T follicular helper cell (primary cell): ENCODE data around the gene EXOC3L2.
"Not testable (repeated sequence)": the region's sequence is repeated elsewhere in the genome, so short reads cannot be mapped to it uniquely, and the experiment has no call there.

ENCODE experiments used
- DNase-seq: peaks from one replicate; pipeline ENCODE4 v3.0.0-alpha.2; 2020; ENCODE audit warnings: low read depth

Gene EXOC3L2

DNA sequence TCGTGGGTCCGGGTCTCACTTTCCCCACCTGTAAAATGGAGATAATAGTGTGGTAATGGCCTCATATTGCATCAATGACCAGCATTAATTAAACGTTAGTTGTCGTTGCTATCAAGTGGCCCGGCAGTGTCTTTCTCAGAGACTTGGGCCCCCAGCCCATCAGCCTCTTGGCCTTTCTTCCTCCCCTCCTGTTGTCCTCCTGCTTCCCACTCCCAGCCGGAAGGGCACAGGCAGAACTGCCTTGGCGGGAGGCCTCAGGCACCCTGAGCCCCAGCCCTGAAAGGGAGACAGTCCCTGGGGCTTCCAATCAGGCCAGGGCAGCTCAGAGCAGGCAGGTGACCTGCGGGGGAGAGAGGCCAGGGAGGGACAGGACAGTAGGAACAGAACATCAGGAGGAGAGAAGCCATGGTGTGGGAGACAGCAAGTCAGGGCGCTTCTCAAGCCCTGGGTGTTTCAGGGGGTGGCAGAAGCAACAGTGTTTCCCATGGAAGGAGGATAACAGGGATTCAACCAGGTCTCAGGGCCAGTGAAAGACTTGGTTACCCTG, 10.5 kb upstream of the EXOC3L2 start:
- DNase-seq, result no peak

GRCh38 chr19:45254044-45254531, 8.9 kb upstream of the EXOC3L2 start:
- DNase-seq, result no peak

DNA sequence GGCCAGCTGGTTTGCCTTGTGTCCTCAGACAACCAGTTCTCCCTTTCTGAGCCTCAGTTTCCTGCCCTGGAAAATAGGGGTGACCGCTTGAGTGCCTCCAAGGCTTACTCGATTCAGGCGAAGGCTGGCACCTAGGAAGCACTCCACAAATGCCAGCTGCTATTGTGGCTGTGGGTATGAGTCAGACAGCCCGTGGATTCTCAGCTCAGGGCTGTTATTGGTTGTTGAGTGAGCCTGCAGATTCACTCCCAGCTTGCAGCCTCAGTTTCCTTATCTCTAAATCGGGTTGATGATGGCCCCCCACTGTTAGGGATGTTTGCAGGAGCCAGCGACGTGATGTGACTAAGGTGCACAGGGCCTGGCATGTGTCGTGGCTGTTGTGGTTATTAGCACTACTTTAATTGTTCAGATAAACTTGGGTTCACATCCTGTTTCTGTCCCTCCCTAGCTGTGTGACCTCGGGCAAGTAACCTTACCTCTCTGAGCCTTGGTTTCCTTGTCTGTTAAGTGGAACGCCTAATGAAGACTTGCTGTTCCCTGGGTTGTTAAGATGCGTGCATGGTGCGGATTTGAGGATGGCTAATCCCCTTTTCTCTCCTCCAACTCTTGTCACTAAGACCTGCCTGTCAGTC, 8.3 kb upstream of the EXOC3L2 start:
- DNase-seq, result no peak

DNA sequence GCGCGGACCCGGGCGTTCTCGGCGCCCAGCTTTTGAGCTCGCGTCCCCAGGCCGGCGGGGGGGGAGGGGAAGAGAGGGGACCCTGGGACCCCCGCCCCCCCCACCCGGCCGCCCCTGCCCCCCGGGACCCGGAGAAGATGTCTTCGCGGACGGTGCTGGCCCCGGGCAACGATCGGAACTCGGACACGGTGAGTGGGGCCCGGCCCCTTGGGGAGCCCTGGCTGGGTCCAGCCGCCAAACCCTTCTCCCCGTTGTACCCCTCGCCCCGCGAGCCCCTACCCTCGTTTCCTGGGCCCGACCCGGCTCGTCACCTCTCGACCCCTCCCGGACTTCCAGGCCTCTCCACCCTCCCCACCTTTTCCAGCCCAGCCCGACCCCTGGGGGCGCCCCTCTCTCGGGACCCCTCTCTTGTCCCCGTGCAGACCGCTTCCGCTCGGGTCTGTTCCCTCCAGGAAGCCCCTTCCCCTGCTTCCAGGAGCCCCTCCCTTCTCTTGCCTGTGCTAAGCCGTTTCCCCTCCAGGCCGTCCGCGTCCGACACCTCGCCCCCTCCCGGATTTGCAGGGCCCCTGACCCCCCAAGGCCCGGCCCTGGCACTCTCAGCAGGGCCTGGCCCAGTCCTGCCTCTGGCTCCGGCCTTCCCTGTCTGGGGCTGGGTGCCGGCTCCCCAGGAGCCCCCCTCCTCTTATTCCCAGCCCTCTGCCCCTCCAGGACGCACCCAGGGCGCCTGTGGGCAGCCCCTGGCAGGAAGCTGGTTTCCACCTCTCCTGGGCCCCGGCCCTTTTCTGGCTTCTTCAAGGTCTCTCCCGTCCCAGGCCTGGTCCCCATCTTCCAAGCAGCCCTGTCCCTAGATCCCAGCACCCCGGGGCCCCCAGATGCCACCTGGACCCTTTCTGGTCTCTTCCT, 6.5 kb upstream of the EXOC3L2 start:
- no peak for DNase-seq

GRCh38 chr19:45250832-45251451, 5.7 kb upstream of the EXOC3L2 start, which contains the start of gene MARK4:
TSS of gene MARK4 (plus strand) at chr19:45251271. CDS start at chr19:45251589, 318 bp downstream.
- peak; percentile 42 for DNase-seq

GRCh38 chr19:45250216-45250831, 5.1 kb upstream of the EXOC3L2 start:
- DNase-seq, result no peak

DNA sequence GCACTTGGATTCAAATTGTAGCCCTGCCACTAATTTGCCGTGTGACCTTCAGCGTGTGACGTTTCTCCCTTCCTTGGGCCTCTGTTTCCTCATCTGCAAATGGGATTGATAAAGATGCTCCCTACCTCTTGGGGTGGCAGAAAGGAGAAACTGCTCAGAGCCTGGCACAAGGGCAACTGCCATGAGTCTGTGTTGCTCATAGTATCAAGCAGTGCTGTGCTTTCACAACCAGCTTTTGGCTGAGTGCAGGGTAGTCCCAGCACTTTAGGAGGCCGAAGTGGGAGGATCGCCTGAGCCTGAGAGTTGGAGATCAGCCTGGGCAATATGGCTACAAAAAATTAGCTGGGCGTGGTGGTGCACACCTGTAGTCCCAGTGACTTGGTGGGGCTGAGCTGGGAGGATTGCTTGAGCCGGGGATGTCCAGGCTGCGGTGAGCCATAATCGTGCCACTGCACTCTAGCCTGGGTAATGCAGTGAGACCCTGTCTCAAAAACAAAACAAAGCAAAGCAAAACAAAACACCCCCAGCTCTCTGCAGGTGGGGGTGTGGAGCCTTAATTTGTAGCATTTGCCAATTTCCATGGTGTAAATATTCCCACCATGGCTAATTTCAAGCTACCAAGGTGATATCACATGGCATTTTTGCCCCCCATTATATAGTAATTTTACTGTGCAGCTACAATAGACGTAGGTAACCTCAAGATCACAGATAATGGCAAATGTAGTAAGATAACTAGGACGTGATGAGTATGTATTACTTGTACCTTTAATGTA, 4.2 kb upstream of the EXOC3L2 start:
- DNase-seq, result no peak

GRCh38 chr19:45247136-45247535, 1.9 kb upstream of the EXOC3L2 start:
- no peak for DNase-seq

- DNase-seq, result no peak
Observed at GRCh38 chr19:45245826-45246225, 619 bp upstream of the EXOC3L2 start.

DNA sequence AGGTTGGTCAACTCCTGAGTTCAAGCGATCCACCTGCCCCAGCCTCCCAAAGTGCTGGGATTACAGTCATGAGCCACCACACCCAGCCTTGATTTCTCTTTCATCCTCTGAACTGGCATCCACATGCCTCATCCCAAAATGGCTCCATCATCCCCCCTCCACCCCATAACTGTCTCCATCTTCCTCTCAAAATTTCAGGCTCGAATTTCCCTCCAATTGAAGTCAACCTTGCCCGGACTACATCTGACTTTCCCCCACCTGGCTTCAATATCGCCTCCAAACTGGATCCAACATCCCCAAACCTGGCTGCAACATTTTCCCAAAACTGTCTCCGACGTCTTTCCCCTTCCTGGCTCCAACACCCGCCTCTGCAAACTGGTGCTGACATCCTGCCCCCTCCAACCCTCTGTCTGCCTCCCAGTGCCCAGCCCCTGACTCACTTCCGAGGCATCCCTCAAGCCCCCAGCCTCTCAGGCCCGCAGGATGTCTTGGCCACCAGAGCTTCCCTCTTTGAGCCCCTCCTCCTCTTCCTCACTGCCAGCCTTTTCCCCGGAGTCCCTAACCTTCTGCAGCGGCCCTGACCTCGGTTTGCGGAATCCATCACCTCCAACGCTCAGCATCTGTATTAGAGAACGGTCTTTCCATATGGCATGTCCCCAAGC, 943 bp downstream of the EXOC3L2 start:
- no peak for DNase-seq

DNA sequence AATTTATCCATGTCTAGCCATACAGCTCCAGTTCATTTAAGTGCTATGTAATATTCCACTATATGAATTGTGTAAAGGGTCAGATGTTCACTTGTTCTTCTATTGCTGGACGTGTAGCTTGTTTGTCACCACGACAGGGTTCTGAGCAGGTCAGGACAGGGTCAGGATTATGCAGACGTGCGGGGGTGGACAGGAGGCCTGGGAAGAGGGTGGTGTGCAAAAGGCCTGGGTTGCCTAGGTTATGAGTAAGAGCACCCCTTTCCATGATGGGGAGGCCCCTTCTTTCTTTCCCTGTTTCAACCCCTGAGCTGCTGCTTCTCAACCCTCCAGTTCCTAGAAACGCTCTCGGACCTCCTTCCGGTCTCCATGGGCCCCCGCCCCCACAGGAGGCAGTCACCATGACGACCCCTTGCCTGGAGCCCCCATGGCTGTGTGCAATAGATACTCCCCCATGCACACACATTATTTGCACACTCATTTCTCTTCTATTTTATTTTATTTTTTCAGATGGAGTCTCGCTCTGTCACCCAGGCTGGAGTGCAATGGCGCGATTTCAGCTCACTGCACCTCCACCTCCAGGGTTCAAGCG, 2.0 kb downstream of the EXOC3L2 start:
- DNase-seq, result no peak

DNA sequence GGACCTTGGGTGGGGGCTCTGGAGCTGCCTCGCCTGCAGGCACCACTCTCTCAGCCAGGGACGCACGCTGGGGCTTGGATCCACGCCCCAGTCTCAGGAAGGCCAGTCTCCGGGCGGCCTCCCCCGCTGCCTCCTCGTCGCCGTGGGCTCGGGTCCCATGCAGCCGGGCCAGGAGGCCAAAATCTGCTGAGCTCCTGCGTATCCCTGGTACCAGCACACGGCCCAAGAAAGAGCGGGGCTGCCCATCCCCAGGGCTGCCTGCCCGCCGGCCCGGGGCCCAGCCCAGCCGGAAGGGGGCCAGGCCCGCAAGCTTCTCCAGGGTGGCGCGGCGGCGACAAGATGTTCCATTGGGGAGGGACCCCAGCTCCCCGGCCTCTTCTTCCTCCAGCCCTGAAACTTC, 6.7 kb downstream of the EXOC3L2 start:
- DNase-seq, result no peak

- DNase-seq, result no peak
Observed at GRCh38 chr19:45235485-45235884, 9.7 kb downstream of the EXOC3L2 start.

DNA sequence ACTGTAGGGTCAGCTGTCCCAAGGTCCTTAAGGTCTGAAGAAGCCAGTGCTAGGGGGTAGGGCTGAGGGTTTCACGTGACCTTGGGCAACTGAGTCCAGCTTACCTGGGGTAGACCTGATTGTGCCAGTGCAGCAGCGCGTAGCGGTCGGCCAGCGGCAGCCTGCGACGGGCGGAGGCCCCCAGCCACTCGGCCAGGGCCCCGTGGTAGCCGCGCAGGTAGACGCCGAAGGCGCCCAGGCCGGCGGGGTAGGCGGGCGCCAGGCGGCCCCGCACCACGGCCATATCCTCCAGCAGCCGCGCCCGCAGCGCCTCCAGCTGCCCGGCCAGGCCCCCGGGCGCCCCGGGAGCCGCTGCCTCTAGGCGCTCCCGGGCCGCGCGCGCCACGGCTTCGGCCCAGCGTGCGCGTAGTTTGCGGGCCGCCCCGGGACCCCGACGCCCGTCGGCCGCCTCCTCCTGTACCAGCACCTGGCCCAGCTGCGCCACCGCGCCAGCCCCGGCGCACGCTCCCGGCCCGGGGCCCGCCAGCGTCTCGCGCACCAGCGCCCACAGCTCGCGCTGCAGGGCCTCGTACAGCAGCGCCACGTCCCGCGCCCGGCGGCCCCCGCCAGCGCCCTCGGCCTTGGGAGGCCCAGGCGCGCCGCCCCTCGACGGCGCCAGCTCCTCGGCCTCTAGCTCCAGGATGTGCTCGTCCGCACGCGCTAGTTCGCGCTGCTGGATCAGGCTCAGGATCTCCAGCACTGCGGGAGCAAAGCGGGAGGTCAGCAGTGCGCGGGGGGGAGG, 10.9 kb downstream of the EXOC3L2 start:
- no peak for DNase-seq

DNA sequence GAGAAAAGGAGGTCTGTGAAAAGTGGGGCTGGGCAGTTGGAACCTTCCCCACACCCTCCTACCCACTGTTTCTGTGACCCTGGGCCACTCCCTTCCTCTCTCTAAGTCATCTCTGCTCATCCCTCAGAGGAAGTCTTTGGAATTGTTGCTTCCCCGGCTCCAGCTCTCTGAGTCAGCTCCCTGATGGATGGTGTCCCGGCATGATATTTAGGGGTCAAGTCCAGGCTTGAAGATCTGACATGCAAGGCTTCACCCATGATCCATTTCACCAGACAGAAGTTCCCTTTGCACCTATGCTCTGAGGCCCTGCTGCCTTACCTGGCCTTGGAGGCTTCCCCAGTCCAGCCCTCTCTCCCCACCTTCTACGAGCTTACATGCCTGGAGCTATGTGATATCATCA, 13.3 kb downstream of the EXOC3L2 start:
- no peak for DNase-seq

DNA sequence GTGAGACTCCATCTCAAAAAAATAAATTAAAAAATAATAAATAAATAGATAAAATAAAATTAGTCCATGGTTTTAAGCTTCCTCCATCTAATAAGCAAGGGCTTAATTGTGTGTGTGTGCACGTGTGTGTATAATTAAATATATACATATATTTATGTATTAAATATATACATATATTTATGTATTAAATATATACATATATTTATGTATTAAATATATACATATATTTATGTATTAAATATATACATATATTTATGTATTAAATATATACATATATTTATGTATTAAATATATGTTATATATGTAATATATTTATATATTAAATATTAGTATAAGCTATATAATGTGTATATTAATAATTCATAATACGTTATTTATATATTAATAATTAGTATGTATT, 16.2 kb downstream of the EXOC3L2 start:
- not testable (repeated sequence) for DNase-seq

DNA sequence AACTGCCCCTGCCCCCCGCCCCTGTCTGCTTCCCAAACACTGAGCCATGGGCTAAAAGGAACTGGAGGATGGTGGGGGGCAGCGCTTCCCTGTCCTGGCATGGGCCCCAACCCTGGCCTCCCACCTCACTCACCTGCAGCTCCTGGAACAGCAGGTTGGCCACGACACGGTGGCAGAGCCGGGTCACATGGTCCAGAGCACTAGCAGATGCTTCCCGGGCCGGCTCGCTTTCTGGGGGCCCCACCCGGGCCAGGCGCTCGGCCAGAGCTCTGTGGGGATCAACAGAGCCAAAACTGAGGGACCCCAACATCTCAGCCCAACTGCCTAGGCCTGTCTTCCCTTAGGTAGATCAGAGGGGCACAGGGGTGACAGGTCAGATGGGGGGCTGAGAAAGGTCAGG, 20.6 kb downstream of the EXOC3L2 start:
- DNase-seq, result no peak

DNA sequence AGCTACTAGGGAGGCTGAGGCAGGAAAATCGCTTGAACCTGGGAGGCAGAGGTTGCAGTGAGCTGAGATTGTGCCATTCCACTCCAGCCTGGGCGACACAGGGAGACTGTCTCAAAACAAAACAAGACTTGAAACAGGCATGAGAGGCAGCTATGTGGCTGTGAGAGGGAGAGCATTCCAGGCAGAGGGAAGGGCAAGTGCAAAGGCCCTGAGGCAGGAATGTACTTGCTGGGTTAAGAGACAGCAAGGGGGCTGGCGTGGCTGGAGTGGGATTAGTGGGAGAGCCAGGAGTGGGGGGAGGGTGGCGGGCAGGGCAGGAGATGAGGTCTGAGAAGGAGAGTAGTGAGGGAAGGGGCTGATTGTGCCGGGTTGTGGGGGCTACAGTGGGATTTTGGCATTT, 21.3 kb downstream of the EXOC3L2 start:
- no peak for DNase-seq

GRCh38 chr19:45222724-45223123, 22.5 kb downstream of the EXOC3L2 start:
- no peak for DNase-seq
